ENCODE measurements around the gene PCDHGA8.
"Not testable (repeated sequence)": the region's sequence is repeated elsewhere in the genome, so short reads cannot be mapped to it uniquely, and the experiment has no call there.

Gene PCDHGA8

DNA sequence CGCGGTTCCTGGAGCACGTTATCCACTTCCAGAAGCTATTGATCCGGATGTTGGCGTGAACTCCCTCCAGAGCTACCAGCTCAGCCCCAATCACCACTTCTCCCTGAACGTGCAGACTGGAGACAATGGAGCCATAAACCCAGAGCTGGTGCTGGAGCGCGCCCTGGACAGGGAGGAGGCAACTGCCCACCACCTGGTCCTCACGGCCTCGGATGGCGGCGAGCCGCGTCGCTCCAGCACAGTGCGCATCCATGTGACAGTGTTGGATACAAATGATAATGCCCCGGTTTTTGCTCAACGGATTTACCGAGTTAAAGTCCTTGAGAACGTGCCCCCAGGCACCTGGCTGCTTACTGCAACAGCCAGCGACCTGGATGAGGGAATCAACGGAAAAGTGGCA lies 11.0 kb downstream of the PCDHGA8 start:
- DNase-seq: no peak

DNA sequence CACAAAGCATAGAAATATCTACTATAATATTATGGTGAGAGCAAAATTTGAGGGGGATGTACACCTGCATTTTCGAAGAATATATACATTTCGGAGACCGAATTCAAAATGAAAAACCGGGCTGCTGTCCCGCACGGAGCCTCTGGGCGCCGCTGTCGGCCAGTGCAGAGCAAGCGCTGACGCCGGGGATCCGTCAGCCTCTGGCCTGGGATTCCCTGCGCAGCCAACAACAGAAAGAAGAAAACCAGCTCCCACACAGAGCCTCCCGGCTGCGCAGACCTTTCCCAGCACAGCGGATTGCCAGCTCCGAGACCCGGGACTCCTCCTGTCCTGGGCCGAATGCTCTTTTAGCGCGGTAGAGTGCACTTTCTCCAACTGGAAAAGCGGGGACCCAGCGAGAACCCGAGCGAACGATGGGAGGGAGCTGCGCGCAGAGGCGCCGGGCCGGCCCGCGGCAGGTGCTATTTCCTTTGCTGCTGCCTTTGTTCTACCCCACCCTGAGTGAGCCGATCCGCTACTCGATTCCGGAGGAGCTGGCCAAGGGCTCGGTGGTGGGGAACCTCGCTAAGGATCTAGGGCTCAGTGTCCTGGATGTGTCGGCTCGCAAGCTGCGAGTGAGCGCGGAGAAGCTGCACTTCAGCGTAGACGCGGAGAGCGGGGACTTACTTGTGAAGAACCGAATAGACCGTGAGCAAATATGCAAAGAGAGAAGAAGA lies 15.5 kb downstream of the PCDHGA8 start, which contains the start of gene PCDHGB6:
Gene PCDHGB6 (plus strand): TSS at position 232 of the 716 bp plus-strand sequence. CDS start 182 bp downstream, at position 414.
- not testable (repeated sequence) for DNase-seq

DNA sequence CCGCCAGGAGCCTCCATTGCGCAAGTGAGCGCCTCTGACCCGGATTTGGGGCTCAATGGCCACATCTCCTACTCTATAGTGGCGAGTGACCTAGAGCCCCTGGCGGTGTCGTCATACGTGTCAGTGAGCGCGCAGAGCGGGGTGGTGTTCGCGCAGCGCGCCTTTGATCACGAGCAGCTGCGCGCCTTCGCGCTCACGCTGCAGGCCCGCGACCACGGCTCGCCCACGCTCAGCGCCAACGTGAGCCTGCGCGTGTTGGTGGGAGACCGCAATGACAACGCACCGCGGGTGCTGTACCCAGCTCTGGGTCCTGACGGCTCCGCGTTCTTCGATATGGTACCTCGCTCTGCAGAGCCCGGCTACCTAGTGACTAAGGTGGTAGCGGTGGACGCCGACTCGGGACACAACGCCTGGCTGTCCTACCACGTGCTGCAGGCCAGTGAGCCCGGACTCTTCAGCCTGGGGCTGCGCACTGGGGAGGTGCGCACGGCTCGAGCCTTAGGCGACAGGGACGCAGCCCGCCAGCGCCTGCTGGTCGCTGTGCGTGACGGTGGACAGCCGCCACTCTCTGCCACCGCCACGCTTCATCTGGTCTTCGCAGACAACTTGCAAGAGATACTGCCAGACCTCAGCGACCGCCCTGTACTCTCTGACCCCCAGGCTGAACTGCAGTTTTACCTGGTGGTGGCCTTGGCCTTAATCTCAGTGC lies 17.3 kb downstream of the PCDHGA8 start:
- DNase-seq: no peak

DNA sequence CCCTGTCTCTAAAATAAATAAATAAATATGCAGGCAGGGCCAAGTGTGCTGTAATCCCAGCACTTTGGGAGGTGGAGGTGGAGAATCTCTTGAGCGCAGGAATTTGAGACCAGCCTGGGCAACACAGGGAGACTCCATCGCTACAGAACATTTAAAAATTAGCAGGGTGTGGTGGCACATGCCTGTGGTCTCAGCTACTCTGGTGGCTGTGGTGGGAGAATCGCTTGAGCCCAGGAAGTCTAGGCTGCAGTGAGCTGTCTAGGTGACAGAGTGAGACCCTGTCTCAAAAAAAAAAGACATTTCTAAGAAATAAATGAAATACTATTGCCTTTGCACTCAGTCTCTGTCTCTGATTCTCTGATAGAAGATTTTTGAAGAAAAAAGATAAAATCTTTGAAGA lies 19.1 kb downstream of the PCDHGA8 start:
- no peak for DNase-seq

DNA sequence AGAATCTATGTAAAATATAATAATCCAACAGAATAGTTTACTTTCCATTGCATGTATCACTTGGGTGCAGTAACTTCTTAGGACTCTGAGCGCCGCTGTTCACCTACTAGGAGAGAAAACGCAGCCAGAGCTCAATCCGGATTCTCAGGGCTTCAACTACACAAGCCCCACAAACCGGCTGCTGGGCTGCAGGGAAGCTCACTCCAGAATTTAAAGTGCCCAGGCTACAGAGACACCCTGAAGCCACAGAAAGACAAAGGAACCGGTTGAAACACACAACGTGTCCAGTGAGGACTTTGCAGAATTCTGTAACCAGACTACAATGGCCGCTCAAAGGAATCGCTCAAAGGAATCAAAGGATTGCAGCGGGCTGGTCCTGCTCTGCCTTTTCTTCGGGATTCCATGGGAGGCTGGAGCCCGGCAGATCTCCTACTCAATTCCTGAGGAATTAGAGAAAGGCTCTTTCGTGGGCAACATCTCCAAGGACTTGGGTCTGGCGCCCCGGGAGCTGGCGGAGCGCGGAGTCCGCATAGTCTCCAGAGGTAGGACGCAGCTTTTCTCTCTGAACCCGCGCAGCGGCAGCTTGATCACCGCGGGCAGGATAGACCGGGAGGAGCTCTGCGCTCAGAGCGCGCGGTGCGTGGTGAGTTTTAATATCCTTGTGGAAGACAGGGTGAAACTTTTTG lies 20.6 kb downstream of the PCDHGA8 start, which contains the start of gene PCDHGA10:
Gene PCDHGA10 (plus strand): TSS at position 134 of the 686 bp plus-strand sequence. CDS start 189 bp downstream, at position 323.
- no peak for DNase-seq

DNA sequence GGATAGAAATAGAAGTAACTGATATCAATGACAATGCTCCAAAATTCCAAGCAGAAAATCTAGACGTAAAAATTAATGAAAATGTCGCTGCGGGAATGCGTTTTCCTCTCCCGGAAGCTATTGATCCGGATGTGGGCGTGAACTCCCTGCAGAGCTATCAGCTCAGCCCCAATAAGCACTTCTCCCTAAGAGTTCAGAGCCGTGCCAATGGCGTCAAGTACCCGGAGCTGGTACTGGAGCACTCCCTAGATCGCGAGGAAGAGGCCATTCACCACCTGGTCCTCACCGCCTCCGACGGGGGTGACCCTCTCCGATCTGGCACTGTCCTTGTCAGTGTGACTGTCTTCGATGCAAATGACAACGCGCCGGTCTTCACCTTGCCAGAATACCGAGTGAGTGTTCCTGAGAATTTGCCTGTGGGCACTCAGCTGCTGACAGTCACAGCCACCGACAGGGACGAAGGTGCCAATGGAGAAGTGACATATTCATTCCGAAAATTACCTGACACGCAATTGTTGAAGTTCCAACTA lies 21.2 kb downstream of the PCDHGA8 start:
- no peak for DNase-seq

DNA sequence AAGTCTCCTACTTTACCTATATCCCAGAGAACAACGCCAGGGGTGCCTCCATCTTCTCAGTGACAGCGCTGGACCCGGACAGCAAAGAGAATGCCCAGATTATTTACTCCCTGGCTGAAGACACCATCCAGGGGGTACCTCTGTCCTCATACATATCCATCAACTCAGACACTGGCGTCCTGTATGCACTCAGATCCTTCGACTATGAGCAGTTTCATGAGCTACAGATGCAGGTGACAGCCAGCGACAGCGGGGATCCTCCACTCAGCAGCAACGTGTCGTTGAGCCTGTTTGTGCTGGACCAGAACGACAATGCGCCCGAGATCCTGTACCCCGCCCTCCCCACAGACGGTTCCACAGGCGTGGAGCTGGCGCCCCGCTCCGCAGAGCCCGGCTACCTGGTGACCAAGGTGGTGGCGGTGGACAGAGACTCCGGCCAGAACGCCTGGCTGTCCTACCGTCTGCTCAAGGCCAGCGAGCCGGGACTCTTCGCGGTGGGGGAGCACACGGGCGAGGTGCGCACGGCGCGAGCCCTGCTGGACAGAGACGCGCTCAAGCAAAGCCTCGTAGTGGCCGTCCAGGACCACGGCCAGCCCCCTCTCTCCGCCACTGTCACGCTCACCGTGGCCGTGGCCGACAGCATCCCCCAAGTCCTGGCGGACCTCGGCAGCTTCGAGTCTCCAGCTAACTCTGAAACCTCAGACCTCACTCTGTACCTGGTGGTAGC lies 22.3 kb downstream of the PCDHGA8 start:
- DNase-seq: not testable (repeated sequence)

DNA sequence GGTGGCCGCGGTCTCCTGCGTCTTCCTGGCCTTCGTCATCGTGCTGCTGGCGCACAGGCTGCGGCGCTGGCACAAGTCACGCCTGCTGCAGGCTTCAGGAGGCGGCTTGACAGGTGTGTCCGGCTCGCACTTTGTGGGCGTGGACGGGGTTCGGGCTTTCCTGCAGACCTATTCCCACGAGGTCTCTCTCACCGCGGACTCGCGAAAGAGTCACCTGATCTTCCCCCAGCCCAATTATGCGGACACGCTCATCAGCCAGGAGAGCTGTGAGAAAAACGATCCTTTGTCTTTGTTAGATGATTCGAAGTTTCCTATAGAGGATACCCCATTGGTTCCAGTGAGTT lies 22.8 kb downstream of the PCDHGA8 start:
- DNase-seq: not testable (repeated sequence)

DNA sequence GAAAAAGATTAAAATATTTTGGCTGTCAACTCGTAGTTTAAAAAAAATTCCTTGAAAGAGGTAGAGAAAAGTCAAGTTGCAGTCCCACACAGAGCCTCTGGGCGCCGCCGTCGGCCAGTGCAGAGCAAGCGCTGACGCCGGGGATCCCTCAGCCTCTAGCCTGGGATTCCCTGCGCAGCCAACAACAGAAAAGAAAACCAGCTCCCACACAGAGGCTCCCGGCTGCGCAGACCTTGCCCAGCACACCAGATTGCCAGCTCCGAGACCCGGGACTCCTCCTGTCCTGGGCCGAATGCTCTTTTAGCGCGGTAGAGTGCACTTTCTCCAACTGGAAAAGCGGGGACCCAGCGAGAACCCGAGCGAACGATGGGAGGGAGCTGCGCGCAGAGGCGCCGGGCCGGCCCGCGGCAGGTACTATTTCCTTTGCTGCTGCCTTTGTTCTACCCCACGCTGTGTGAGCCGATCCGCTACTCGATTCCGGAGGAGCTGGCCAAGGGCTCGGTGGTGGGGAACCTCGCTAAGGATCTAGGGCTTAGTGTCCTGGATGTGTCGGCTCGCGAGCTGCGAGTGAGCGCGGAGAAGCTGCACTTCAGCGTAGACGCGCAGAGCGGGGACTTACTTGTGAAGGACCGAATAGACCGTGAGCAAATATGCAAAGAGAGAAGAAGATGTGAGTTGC lies 25.2 kb downstream of the PCDHGA8 start, which contains the start of gene PCDHGB7:
Gene PCDHGB7 (plus strand): TSS at position 184 of the 679 bp plus-strand sequence. CDS start 183 bp downstream, at position 367.
- DNase-seq: not testable (repeated sequence)

DNA sequence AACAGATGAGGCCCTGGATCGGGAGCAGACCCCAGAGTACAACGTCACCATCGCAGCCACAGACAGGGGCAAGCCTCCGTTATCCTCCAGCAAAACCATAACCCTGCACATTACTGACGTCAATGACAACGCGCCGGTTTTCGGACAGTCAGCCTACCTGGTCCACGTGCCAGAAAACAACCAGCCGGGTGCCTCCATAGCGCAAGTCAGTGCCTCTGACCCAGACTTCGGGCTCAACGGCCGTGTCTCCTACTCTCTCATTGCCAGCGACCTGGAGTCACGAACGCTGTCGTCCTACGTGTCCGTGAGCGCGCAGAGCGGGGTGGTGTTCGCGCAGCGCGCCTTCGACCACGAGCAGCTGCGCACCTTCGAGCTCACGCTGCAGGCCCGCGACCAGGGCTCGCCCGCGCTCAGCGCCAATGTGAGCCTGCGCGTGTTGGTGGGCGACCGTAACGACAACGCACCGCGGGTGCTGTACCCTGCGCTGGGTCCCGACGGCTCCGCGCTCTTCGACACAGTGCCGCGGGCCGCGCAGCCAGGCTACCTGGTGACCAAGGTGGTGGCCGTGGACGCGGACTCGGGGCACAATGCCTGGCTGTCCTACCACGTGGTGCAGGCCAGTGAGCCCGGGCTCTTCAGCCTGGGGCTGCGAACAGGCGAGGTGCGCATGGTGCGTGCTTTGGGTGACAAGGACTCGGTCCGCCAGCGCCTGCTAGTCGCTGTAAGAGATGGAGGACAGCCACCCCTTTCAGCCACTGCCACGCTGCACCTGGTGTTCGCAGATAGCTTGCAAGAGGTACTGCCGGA lies 26.8 kb downstream of the PCDHGA8 start:
- DNase-seq: no peak

DNA sequence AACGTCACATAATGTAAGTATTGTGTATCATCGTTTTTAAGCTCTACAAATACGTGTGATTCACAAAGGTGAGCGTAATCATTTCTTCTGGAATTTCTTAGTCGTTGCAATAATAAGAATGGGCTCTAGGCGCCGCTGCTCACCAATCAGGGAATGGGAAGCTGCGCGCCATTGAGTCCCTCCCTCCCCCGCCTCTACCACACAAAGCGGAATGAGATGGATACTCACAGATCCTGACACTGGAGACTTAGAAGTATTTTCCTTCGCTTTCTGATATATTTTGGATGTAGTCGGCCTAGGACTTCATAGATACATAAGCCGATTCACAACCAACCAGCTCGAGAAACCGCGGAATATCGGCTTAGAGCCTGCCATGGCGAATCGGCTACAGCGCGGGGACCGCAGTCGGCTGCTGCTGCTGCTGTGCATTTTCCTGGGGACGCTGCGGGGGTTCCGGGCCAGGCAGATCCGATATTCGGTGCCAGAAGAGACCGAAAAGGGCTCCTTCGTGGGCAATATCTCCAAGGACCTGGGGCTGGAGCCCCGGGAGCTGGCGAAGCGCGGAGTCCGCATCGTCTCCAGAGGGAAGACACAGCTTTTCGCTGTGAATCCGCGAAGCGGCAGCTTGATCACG lies 28.5 kb downstream of the PCDHGA8 start, which contains the start of gene PCDHGA11:
Gene PCDHGA11 (plus strand): TSS at position 197 of the 634 bp plus-strand sequence. CDS start 177 bp downstream, at position 374.
- DNase-seq: no peak

DNA sequence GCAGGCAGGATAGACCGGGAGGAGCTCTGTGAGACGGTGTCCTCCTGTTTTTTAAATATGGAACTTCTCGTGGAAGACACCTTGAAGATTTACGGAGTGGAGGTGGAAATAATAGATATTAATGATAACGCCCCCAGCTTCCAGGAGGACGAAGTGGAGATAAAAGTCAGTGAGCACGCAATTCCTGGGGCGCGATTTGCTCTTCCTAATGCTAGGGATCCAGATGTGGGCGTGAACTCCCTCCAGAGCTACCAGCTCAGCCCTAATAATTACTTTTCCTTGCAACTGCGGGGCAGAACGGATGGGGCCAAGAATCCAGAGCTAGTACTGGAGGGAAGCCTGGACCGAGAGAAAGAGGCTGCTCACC lies 29.0 kb downstream of the PCDHGA8 start:
- DNase-seq: no peak

DNA sequence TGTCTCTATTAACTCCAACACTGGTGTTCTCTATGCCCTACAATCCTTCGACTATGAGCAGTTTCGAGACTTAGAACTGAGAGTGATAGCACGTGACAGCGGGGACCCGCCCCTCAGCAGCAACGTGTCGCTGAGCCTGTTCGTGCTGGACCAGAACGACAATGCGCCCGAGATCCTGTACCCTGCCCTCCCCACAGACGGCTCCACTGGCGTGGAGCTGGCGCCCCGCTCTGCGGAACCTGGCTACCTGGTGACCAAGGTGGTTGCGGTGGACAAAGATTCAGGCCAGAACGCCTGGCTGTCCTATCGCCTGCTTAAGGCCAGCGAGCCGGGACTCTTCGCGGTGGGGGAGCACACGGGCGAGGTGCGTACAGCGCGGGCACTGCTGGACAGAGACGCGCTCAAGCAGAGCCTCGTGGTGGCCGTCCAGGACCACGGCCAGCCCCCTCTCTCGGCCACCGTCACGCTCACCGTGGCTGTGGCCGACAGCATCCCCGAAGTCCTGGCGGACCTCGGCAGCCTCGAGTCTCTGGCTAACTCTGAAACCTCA lies 30.4 kb downstream of the PCDHGA8 start:
- no peak for DNase-seq

DNA sequence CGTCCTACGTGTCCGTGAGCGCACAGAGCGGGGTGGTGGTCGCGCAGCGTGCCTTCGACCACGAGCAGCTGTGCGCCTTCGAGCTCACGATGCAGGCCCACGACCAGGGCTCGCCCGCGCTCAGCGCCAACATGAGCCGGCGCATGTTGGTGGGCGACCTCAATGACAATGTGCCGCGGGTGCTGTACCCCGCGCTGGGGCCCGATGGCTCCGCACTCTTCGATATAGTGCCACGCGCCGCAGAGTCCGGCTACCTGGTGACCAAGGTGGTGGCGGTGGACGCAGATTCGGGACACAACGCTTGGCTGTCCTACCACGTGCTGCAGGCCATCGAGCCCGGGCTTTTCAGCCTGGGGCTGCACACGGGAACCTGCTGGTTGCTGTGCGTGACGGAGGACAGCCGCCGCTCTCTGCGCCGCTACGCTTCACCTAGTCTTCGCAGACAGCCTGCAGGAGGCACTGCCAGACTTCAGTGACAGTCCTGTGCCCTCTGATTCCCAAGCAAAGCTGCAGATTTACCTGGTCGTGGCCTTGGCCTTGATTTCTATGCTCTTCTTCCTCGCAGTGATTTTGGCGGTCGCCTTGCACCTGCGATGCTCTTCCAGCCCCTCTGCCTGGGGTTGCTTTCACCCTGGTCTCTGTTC lies 35.5 kb downstream of the PCDHGA8 start:
- no peak for DNase-seq

DNA sequence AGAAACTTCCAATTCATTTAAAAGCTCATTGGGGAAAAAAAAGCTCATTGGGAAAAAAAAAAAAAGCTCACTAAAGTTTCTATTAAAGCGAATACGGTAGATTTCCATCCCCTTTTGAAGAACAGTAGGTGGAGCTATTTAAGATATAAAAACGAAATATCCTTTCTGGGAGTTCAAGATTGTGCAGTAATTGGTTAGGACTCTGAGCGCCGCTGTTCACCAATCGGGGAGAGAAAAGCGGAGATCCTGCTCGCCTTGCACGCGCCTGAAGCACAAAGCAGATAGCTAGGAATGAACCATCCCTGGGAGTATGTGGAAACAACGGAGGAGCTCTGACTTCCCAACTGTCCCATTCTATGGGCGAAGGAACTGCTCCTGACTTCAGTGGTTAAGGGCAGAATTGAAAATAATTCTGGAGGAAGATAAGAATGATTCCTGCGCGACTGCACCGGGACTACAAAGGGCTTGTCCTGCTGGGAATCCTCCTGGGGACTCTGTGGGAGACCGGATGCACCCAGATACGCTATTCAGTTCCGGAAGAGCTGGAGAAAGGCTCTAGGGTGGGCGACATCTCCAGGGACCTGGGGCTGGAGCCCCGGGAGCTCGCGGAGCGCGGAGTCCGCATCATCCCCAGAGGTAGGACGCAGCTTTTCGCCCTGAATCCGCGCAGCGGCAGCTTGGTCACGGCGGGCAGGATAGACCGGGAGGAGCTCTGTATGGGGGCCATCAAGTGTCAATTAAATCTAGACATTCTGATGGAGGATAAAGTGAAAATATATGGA lies 38.1 kb downstream of the PCDHGA8 start, which contains the start of gene PCDHGA12:
Gene PCDHGA12 (plus strand): TSS at position 176 of the 782 bp plus-strand sequence. CDS start 253 bp downstream, at position 429.
- no peak for DNase-seq

DNA sequence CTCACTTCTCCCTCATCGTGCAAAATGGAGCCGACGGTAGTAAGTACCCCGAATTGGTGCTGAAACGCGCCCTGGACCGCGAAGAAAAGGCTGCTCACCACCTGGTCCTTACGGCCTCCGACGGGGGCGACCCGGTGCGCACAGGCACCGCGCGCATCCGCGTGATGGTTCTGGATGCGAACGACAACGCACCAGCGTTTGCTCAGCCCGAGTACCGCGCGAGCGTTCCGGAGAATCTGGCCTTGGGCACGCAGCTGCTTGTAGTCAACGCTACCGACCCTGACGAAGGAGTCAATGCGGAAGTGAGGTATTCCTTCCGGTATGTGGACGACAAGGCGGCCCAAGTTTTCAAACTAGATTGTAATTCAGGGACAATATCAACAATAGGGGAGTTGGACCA lies 38.9 kb downstream of the PCDHGA8 start:
- no peak for DNase-seq

DNA sequence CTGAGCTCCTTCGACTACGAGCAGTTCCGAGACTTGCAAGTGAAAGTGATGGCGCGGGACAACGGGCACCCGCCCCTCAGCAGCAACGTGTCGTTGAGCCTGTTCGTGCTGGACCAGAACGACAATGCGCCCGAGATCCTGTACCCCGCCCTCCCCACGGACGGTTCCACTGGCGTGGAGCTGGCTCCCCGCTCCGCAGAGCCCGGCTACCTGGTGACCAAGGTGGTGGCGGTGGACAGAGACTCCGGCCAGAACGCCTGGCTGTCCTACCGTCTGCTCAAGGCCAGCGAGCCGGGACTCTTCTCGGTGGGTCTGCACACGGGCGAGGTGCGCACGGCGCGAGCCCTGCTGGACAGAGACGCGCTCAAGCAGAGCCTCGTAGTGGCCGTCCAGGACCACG lies 39.9 kb downstream of the PCDHGA8 start:
- DNase-seq: not testable (repeated sequence)

DNA sequence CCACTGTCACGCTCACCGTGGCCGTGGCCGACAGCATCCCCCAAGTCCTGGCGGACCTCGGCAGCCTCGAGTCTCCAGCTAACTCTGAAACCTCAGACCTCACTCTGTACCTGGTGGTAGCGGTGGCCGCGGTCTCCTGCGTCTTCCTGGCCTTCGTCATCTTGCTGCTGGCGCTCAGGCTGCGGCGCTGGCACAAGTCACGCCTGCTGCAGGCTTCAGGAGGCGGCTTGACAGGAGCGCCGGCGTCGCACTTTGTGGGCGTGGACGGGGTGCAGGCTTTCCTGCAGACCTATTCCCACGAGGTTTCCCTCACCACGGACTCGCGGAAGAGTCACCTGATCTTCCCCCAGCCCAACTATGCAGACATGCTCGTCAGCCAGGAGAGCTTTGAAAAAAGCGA lies 40.3 kb downstream of the PCDHGA8 start:
- DNase-seq: not testable (repeated sequence)

DNA sequence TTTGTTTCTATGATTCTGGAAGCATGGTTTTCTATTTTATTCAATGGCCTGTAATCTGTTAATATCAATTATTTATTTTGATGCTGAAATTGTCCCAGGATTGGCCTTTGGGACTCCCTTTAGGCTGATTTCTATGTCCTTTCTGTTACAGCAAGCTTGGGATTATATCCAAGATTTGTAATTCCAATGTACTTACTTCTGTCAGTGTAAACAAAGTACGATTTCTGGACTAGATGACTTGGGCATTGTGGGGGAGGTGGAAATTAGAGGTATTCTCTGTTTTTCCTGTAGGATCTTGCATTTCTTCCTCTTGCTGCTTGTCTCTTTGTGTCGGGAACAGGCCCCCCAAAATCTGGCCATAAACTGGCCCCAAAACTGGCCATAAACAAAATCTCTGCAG lies 41.6 kb downstream of the PCDHGA8 start:
- DNase-seq: no peak
